ENCODE data around the gene CYP19A1. TPM values are rescaled to one million over a fixed set of nuclear protein-coding genes. Genes with fewer than 3 reads are reported as not detected.

Gene CYP19A1
- polyA plus RNA-seq, 1 of the 3 experiments (the other 2 are of a cell fraction), result 0.03 TPM

DNA sequence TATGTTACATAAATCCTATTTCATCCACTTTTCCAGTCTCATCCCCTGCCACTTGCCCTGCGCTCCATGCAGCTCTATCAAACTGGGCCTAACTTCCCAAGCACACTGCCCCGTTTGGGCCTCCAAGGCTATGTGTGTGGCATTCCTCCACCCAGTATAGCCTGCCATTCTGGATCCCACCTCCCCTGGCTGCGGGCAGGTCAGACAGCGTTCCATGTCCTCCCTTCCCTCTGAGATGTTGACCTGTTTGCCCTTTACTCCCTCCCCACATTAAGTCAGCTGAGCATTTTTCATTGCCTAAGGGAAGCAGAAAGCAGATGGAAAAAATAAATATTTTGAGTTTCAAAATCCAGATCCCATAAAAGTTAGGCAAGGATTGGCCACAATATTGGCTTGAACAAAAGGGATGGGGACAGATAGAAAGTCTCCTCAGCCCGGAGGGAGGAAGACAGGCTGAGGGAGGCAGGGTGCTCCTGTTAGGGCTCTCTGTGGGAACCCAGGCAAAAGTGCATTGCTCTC, 73.3 kb downstream of the CYP19A1 start (continued):
- TF ChIP-seq REST (IDR thresholded peaks at IDR 0.05; ENCODE audit: low read depth, low read length) (no peak), FOXJ3 (CRISPR knock-in tag; IDR thresholded peaks at IDR 0.05) (no peak), JUND (IDR thresholded peaks at IDR 0.05) (no peak), RAD21 (IDR thresholded peaks at IDR 0.05; ENCODE audit: low read length) (no peak), MXI1 (IDR thresholded peaks at IDR 0.05; ENCODE audit: low read depth, low read length) (no peak)
- TF ChIP-seq, protein P1, sequence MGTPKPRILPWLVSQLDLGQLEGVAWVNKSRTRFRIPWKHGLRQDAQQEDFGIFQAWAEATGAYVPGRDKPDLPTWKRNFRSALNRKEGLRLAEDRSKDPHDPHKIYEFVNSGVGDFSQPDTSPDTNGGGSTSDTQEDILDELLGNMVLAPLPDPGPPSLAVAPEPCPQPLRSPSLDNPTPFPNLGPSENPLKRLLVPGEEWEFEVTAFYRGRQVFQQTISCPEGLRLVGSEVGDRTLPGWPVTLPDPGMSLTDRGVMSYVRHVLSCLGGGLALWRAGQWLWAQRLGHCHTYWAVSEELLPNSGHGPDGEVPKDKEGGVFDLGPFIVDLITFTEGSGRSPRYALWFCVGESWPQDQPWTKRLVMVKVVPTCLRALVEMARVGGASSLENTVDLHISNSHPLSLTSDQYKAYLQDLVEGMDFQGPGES (IDR thresholded peaks at IDR 0.05; ENCODE audit: low read depth, low read length), result no peak

DNA sequence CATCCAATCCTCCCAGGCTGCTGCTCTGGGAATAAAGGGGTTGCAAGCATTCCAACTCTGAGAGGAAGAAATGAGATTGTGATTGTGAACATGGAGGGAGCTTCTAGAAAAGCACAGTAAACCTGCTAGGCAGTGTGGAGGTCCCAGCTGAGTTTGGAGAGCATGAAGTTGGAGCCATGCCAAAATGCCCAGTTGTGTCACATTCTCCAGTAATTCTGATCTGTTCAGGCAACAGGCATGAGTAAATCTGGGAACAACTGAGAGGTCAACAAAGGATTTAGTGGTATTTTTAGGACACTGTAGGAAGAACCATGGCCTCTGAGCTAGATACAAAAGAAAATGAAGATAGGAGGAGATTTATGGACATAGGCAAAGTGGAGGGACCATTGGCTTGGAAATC, 74.7 kb downstream of the CYP19A1 start:
- no peaks in the 10 kb centered on the region for H3K9me2 ChIP-seq
- H3F3A ChIP-seq (replicated peaks; ENCODE audit: insufficient read depth), result no peaks in the 10 kb centered on the region
- no peaks in the 10 kb centered on the region for H3K79me2 ChIP-seq (ENCODE audit: insufficient read depth)
- POLR2A ChIA-PET, result no interaction called here
- no peak overlapping the region for H3K4me3 ChIP-seq (ENCODE audit: low read depth in 2 of 2, low read length in 1 of 2)
- peaks cover 25% of the 10 kb centered on the region; the same call in 1 of the 2 replicates for H3K27me3 ChIP-seq (ENCODE audit: insufficient read depth)
- H3K4me1 ChIP-seq (ENCODE audit: control insufficient read depth in 1 of 2, insufficient read depth in 2 of 2, low read depth in 1 of 2, low read length in 1 of 2), result peaks cover 0 to 9% of the 10 kb centered on the region in 2 experiments; a peak in 2 of 4 replicates
- H4K20me1 ChIP-seq (ENCODE audit: insufficient read depth), result no peaks in the 10 kb centered on the region
- no peak overlapping the region for H3K9ac ChIP-seq
- TF ChIP-seq, protein P2, sequence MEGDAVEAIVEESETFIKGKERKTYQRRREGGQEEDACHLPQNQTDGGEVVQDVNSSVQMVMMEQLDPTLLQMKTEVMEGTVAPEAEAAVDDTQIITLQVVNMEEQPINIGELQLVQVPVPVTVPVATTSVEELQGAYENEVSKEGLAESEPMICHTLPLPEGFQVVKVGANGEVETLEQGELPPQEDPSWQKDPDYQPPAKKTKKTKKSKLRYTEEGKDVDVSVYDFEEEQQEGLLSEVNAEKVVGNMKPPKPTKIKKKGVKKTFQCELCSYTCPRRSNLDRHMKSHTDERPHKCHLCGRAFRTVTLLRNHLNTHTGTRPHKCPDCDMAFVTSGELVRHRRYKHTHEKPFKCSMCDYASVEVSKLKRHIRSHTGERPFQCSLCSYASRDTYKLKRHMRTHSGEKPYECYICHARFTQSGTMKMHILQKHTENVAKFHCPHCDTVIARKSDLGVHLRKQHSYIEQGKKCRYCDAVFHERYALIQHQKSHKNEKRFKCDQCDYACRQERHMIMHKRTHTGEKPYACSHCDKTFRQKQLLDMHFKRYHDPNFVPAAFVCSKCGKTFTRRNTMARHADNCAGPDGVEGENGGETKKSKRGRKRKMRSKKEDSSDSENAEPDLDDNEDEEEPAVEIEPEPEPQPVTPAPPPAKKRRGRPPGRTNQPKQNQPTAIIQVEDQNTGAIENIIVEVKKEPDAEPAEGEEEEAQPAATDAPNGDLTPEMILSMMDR (IDR thresholded peaks at IDR 0.05), result no peak
- no peak for TF ChIP-seq ZBTB33 (IDR thresholded peaks at IDR 0.05; ENCODE audit: borderline replicate concordance, low read depth)
- no peak for TF ChIP-seq JUND (IDR thresholded peaks at IDR 0.05)
- TF ChIP-seq FOXJ3 (CRISPR knock-in tag; IDR thresholded peaks at IDR 0.05), result no peak
- TF ChIP-seq FOXM1 (IDR thresholded peaks at IDR 0.05; ENCODE audit: low read depth), result no peak
- no peak for TF ChIP-seq CHD2 (IDR thresholded peaks at IDR 0.05; ENCODE audit: low read length, partially characterized antibody)
- TF ChIP-seq ELF1 (IDR thresholded peaks at IDR 0.05), result no peak
- no peak for TF ChIP-seq RXRA (IDR thresholded peaks at IDR 0.05; ENCODE audit: borderline replicate concordance, low read depth)
- TF ChIP-seq NRF1 (IDR thresholded peaks at IDR 0.05; ENCODE audit: low read depth, low read length), result no peak
- TF ChIP-seq, protein P3, sequence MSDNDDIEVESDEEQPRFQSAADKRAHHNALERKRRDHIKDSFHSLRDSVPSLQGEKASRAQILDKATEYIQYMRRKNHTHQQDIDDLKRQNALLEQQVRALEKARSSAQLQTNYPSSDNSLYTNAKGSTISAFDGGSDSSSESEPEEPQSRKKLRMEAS (IDR thresholded peaks at IDR 0.05; ENCODE audit: low read depth), result no peak
- TF ChIP-seq RFX5 (IDR thresholded peaks at IDR 0.05; ENCODE audit: low read length), result no peak
- no peak for TF ChIP-seq EP300 (IDR thresholded peaks at IDR 0.05; ENCODE audit: borderline replicate concordance in 1 of 2, low read depth in 1 of 2, low read length in 1 of 2)
- TF ChIP-seq MEF2A (IDR thresholded peaks at IDR 0.05; ENCODE audit: borderline replicate concordance, low read depth), result no peak
- TF ChIP-seq RAD21 (IDR thresholded peaks at IDR 0.05; ENCODE audit: low read length), result no peak
- TF ChIP-seq YY1 (IDR thresholded peaks at IDR 0.05; ENCODE audit: low read depth), result no peak
- TF ChIP-seq FOSL2 (IDR thresholded peaks at IDR 0.05; ENCODE audit: borderline replicate concordance, low read depth), result no peak
- TF ChIP-seq, protein P1 (IDR thresholded peaks at IDR 0.05; ENCODE audit: low read depth, low read length), result no peak
- H3K9me3 ChIP-seq, result no peaks in the 10 kb centered on the region
- CTCF ChIA-PET, result interaction anchor here (1.9 kb wide), 1 partner anchor 18 kb away, joined by 7 read pairs; no protein-coding TSS in a partner anchor
- H3K36me3 ChIP-seq (replicated peaks in 1 of 2; ENCODE audit: control insufficient read depth in 1 of 2, insufficient read depth in 2 of 2, low read length in 1 of 2), result no peaks in the 10 kb centered on the region
- DNase-seq, result no peak
- H3K27ac ChIP-seq (ENCODE audit: low read depth in 2 of 2, low read length in 1 of 2), result no peak overlapping the region
- H2AFZ ChIP-seq (ENCODE audit: low read depth), result no peak overlapping the region
- H3K4me2 ChIP-seq, result no peak overlapping the region

Measured in SK-N-SH (cell line).